GM23338 (cell line): Measurements from ENCODE around the gene PER1.

Source experiments
- CTCF ChIP-seq, 2 experiments: fragments of 200-600 bp in 1 of 2; sonication (generic) in 1 of 2; conservative IDR thresholded peaks; 2 replicates each; pipeline versions ENCODE4 v1.5.1 to v1.6.1; 2016 to 2017; ENCODE audit warnings: antibody characterized with exemption in 2 of 2, low read depth in 2 of 2, mild to moderate bottlenecking in 2 of 2, moderate library complexity in 1 of 2
- EZH2 ChIP-seq: fragments of 200-600 bp; sonication (generic); IDR thresholded peaks from one replicate; pipeline ENCODE4 v1.8.0; 2017; ENCODE audit warnings: antibody characterized with exemption, mild to moderate bottlenecking, low read depth; ENCODE audit not compliant: unreplicated experiment
- EZH2phosphoT487 ChIP-seq: fragments of 200-600 bp; sonication (generic); IDR thresholded peaks from one replicate; pipeline ENCODE4 v1.8.1; 2018; ENCODE audit warnings: antibody characterized with exemption; ENCODE audit not compliant: unreplicated experiment
- JUNB ChIP-seq: IDR thresholded peaks from one replicate; pipeline ENCODE4 v1.6.1; 2016; ENCODE audit warnings: antibody characterized with exemption; ENCODE audit not compliant: unreplicated experiment
- POLR2AphosphoS5 ChIP-seq: IDR thresholded peaks from 2 replicates; pipeline ENCODE4 v1.6.1; 2016; ENCODE audit warnings: antibody characterized with exemption, low read depth
- TF ChIP-seq, protein P1 (sequence below): IDR thresholded peaks from 2 replicates; pipeline ENCODE4 v1.6.1; 2016; ENCODE audit warnings: antibody characterized with exemption
- TF ChIP-seq, protein P2 (sequence below): fragments of 250-450 bp; sonication (Bioruptor Pico); IDR thresholded peaks from 2 replicates; pipeline ENCODE4 v1.5.0; 2020; ENCODE audit warnings: mild to moderate bottlenecking, moderate library complexity

GRCh38 chr17:8159032-8159400 lies 6.8 kb upstream of the PER1 start:
- TF ChIP-seq POLR2AphosphoS5 = no peak
- TF ChIP-seq CTCF (conservative IDR thresholded peaks at IDR 0.05; ENCODE audit: low read depth in 2 of 2) = no peak
- TF ChIP-seq JUNB = no peak
- TF ChIP-seq, protein P1, sequence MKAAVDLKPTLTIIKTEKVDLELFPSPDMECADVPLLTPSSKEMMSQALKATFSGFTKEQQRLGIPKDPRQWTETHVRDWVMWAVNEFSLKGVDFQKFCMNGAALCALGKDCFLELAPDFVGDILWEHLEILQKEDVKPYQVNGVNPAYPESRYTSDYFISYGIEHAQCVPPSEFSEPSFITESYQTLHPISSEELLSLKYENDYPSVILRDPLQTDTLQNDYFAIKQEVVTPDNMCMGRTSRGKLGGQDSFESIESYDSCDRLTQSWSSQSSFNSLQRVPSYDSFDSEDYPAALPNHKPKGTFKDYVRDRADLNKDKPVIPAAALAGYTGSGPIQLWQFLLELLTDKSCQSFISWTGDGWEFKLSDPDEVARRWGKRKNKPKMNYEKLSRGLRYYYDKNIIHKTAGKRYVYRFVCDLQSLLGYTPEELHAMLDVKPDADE = no peak
- no peak for TF ChIP-seq EZH2
- TF ChIP-seq, protein P2, sequence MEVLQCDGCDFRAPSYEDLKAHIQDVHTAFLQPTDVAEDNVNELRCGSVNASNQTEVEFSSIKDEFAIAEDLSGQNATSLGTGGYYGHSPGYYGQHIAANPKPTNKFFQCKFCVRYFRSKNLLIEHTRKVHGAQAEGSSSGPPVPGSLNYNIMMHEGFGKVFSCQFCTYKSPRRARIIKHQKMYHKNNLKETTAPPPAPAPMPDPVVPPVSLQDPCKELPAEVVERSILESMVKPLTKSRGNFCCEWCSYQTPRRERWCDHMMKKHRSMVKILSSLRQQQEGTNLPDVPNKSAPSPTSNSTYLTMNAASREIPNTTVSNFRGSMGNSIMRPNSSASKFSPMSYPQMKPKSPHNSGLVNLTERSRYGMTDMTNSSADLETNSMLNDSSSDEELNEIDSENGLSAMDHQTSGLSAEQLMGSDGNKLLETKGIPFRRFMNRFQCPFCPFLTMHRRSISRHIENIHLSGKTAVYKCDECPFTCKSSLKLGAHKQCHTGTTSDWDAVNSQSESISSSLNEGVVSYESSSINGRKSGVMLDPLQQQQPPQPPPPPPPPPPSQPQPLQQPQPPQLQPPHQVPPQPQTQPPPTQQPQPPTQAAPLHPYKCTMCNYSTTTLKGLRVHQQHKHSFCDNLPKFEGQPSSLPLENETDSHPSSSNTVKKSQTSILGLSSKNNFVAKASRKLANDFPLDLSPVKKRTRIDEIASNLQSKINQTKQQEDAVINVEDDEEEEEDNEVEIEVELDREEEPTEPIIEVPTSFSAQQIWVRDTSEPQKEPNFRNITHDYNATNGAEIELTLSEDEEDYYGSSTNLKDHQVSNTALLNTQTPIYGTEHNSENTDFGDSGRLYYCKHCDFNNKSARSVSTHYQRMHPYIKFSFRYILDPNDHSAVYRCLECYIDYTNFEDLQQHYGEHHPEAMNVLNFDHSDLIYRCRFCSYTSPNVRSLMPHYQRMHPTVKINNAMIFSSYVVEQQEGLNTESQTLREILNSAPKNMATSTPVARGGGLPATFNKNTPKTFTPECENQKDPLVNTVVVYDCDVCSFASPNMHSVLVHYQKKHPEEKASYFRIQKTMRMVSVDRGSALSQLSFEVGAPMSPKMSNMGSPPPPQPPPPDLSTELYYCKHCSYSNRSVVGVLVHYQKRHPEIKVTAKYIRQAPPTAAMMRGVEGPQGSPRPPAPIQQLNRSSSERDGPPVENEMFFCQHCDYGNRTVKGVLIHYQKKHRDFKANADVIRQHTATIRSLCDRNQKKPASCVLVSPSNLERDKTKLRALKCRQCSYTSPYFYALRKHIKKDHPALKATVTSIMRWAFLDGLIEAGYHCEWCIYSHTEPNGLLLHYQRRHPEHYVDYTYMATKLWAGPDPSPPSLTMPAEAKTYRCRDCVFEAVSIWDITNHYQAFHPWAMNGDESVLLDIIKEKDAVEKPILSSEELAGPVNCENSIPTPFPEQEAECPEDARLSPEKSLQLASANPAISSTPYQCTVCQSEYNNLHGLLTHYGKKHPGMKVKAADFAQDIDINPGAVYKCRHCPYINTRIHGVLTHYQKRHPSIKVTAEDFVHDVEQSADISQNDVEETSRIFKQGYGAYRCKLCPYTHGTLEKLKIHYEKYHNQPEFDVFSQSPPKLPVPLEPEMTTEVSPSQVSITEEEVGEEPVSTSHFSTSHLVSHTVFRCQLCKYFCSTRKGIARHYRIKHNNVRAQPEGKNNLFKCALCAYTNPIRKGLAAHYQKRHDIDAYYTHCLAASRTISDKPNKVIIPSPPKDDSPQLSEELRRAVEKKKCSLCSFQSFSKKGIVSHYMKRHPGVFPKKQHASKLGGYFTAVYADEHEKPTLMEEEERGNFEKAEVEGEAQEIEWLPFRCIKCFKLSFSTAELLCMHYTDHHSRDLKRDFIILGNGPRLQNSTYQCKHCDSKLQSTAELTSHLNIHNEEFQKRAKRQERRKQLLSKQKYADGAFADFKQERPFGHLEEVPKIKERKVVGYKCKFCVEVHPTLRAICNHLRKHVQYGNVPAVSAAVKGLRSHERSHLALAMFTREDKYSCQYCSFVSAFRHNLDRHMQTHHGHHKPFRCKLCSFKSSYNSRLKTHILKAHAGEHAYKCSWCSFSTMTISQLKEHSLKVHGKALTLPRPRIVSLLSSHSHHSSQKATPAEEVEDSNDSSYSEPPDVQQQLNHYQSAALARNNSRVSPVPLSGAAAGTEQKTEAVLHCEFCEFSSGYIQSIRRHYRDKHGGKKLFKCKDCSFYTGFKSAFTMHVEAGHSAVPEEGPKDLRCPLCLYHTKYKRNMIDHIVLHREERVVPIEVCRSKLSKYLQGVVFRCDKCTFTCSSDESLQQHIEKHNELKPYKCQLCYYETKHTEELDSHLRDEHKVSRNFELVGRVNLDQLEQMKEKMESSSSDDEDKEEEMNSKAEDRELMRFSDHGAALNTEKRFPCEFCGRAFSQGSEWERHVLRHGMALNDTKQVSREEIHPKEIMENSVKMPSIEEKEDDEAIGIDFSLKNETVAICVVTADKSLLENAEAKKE = no peak
- TF ChIP-seq EZH2phosphoT487 = no peak
